GDM1 (cell line): Measurements from ENCODE around the gene MYO18A.

Experiments used
- DNase-seq: peaks from one replicate; lab custom pipeline; 2025; lab: John Stamatoyannopoulos, UW

MYO18A gene

DNA sequence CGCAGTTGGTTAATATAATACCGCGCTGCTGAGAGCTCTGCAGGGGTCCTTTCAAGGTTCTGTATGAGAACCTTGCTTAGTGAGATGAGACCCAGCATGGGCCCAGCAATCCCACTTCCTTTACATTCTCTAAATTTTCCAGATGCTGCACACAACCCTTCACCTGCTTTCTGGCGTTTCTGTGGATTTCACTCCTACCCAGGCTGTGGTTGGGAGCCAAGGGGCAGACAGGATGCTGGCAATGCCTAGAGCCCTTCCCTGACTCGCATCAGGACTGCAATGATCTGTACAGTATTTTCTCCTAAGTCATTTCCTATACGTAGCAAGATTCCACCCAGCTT, 147.4 kb downstream of the MYO18A start:
- DNase-seq = no peak

GRCh38 chr17:29032013-29032856, 148.0 kb downstream of the MYO18A start:
- no peak for DNase-seq

GRCh38 chr17:29031488-29031887, 148.7 kb downstream of the MYO18A start:
- no peak for DNase-seq

- DNase-seq = no peak
Observed at GRCh38 chr17:29024316-29024952, 155.8 kb downstream of the MYO18A start.

- DNase-seq = no peak
Observed at GRCh38 chr17:29022074-29022473, 158.1 kb downstream of the MYO18A start.

GRCh38 chr17:29021226-29021625, 159.0 kb downstream of the MYO18A start:
- DNase-seq = no peak
